ENCODE measurements around the gene SYNE1.
"Not testable (repeated sequence)": the region's sequence is repeated elsewhere in the genome, so short reads cannot be mapped to it uniquely, and the experiment has no call there.

Gene SYNE1

GRCh38 chr6:152491501-152491900 lies 145.7 kb downstream of the SYNE1 start:
- DNase-seq (ENCODE audit: low read depth): not testable (repeated sequence)

DNA sequence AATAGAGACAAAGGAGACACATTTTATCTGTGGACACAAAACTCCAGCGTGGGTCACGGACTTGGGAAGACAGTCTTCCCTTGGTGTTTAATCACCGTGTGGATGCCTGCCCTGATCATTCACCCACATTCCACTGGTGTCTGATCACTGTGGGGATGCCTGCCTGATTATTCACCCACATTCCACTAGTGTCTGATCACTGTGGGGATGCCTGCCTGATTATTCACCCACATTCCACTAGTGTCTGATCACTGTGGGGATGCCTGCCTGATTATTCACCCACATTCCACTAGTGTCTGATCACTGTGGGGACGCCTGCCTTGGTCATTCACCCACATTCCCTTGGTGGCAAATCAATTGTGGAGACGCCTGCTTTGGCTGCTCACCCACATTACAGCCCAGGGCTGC lies 146.2 kb downstream of the SYNE1 start:
- not testable (repeated sequence) for DNase-seq (ENCODE audit: low read depth)

DNA sequence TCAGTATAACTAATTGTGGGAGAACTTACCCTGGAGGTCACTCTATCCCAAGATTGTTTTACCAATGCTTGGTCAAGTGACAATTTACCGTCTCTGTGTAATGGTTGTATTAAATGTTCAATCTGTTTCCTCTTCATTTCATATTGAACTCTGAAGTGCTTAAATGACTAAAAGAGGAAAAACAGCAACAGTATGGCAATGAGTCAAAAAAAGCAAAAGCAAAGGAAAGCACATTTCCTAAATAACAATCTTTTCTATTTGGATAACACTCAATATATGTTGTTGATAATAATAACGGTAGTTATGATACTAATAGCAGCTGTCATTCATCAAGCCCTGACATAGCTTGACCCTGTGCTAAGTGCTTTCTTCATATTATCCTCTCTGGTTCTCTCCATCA lies 152.4 kb downstream of the SYNE1 start:
- no peak for DNase-seq (ENCODE audit: low read depth)

DNA sequence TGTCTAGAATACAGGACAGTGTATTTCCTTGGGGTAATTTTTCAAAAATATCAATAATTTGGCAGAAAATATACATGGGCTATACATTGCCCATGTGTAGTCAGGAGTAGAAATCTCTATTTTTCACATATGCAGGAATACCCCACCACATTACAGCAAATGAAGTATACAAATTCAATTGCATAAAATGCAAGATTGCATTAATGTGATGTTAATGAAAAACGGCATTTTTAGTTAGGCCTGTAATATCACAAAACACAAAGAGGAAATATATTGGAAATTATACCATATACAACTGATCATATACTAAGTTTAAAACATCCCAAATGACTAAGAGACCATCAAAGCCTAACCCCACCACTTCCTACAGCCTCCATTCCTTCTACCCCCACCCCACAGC lies 154.9 kb downstream of the SYNE1 start:
- DNase-seq (ENCODE audit: low read depth): no peak

DNA sequence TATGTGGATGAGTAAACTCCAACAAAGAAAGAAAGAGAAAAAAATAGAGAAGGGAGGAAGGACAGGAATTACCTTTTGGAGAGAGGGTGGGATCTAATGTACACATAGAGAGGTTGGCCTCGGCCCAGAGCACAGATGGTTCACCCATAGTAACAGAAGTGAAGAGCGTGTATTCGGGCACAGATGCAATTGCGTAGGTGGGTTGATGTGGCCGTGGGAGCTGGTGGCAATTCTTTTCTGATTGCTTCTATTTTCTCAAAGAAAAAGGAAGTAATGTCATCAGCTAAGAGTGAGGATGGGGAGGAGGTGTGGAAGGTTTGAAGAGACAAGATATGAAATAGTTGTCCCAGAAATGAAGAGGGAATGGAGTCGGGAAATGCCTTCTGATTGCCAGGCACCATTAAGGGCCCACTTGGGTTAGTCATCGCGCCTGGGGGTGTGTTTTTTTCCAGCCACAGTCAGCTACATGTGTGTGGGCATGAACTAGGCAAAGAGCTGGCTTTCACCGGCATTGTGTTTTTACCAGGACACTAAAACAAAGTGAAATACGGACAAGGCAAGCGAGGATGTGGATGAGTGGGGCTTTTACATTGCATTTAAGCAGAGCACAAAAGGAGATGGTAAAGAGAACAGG lies 158.7 kb downstream of the SYNE1 start:
- no peak for DNase-seq (ENCODE audit: low read depth)

DNA sequence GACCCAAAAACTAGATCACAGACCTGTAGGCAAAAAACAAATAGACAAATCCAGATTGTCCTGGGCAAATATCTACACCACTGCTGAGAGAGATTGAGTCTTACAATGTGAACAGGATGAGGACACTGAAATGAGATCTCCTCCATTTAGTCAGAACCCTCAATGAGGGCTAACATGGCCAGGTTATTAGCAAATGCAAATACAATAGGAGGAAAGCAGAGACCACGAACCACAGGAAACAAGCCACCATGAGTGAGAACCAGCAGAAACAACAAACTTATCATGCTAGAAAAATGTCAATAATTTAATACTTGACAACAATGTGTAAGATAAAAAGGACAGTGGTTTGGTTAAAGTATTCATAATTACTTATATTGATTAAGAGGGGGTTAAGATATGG lies 162.8 kb downstream of the SYNE1 start:
- no peak for DNase-seq (ENCODE audit: low read depth)

- no peak for DNase-seq (ENCODE audit: low read depth)
Measured at GRCh38 chr6:152472325-152472724, 164.8 kb downstream of the SYNE1 start.

- DNase-seq (ENCODE audit: low read depth): no peak
Measured at GRCh38 chr6:152471456-152472265, 165.5 kb downstream of the SYNE1 start.

- no peak for DNase-seq (ENCODE audit: low read depth)
Measured at GRCh38 chr6:152463164-152463563, 174.0 kb downstream of the SYNE1 start.

DNA sequence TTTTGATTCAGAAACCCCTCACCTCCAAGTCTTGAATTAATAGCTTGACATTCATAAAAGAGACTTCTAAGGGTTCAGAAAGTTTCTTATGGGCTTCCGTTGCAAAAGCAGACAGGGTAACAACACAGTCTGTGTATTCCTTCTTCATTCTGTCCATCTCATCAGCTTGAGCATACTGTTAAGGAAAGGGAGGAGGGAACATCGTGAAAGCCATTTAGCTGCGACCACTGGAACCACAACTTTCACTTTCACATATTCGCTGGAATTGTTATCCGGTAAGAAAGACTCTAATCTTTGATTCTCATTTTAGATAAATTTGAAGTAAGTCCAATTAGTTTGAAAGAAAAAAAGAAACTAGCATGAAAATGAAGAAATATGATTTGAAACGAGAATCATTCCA lies 174.4 kb downstream of the SYNE1 start:
- DNase-seq (ENCODE audit: low read depth): no peak

- no peak for DNase-seq (ENCODE audit: low read depth)
Measured at GRCh38 chr6:152461556-152461955, 175.6 kb downstream of the SYNE1 start.

DNA sequence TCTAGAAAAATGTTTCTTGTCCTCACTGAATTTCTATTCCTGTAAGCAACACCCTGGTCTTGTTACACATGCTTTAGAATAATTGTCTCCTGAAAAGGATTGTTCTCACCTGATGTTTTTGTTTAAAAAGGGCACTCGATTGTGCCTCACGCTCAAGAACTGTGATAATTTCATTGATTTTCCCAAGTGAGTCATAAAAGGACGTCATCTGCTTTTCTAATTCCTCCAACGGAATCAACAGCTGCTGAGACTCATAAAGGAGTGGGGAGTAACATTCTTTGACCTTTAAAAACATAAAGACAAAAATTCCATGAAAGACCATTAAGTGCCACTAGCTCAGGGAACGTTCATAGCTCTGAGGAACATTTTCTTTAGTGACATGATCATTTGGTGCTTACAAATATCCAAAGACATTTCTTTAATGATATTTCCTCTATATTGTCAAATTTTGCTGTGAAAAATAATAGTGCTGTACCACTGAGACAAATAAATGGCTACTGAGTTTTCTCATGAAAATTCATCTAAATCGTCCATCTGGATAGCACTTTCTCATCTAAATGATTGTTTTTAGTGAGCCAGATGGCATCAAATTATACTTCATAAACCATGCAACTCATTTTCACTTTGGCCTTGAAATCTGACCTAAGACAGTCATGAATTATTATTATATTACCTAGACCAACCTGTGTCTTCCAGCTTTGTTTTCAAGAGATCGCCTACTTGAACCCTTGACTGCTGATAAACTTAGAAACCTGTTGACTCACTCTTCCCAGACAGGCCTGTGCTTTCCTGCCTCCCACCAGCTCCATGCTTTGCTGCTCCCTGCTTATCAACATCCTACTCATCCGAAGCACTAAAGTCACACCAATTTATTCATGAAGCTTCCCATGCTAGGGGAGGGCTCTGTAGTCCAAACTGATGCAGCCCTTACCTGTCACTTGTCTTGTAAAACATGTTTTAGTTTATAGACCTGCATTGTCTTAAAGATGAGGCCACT lies 178.2 kb downstream of the SYNE1 start:
- no peak for DNase-seq (ENCODE audit: low read depth)

- no peak for DNase-seq (ENCODE audit: low read depth)
Measured at GRCh38 chr6:152457949-152458624, 179.1 kb downstream of the SYNE1 start.

DNA sequence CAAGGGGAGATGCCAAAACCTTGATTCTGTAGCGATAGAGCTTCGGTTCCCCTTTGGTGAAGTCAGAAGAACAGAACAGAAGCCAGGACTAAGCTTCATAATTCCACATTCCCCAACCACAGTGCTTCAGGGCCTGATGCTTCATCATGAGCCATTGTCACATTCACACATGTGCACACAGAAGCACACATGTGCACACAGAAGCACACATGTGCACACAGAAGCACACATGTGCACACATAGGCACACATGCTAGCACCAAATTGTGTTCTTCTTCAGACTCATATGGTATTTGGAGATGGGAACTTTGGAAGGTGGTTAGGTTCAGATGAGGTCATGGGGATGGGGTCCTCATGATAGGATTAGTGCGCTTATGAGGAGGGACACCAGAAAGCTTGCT lies 183.2 kb downstream of the SYNE1 start:
- DNase-seq (ENCODE audit: low read depth): no peak

DNA sequence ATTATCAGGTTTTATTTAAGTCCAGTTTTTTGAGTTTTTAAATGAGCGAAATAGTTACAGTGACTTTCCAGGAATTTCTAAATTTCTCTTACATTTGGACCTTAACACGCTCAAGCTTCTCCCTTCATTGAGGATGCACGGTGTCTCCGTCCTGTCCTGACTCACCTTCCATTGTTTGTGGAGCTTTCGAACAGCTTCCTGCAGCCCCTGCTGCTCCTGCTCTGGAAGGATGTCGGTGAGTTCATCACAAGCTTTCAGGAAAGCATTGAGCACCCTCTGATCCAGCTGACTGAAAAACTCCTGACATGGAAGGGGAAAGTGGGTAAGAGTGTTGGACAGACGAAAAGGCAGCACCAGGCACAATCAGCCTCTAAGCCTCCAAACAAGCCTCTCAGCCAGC lies 183.7 kb downstream of the SYNE1 start:
- no peak for DNase-seq (ENCODE audit: low read depth)

- DNase-seq (ENCODE audit: low read depth): no peak
Measured at GRCh38 chr6:152452639-152453038, 184.5 kb downstream of the SYNE1 start.

GRCh38 chr6:152450519-152450918 lies 186.6 kb downstream of the SYNE1 start:
- no peak for DNase-seq (ENCODE audit: low read depth)

DNA sequence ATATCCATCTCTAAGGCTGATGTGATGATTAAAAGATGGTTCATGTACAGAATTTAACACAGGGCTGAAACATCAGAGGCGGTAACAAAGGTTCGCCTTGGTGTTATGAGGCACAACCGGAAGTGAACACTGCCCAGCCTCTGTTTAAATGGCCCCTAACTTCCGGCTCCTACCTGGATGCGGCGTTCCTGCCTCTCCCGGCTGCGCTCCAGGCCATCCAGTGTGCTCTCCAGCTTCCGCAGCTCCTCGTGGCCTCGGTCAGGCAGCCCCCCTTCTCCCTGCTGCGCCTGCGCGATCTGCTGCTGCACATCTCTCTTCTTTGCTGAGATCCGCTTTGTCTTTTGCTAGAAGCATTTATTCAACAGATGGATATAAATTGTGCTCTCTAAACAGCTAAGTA lies 195.3 kb downstream of the SYNE1 start:
- DNase-seq (ENCODE audit: low read depth): no peak

DNA sequence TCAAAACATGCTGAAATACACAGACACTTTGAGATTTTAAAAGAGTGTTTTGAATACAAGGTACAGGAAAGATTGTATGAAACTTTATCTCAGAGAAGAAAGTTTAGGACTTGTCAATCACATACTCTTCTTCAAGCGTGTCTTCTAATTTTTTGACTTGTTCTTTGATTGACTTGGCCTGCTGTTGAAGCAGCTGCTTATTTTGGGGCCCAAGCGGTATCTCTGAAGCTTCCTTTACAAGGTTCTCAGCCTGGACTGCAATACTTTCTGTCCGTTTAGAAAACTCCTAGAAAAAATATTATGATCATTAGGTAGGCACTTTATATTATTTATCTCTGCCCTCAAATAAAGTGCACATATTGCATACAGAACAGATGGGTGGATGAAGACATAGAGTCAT lies 201.3 kb downstream of the SYNE1 start:
- DNase-seq (ENCODE audit: low read depth): no peak

DNA sequence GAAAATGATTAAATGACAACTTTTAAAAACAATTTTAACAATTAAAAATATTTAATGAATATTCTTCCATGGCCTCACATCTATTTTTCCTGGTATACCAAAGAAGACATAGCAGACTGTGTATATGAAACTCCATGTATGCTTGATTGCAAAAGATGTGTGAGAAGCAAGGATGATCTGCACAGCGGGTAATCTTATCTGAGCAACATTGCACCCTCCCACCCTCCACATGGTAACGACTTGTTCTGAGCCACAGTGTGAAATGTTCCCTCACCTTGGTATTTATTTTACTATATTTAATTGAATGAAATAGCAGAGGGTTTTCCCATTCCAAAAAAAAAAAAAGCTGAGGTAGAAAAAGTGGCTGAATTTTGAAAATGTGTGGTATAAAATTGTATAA lies 204.4 kb downstream of the SYNE1 start:
- DNase-seq (ENCODE audit: low read depth): no peak

DNA sequence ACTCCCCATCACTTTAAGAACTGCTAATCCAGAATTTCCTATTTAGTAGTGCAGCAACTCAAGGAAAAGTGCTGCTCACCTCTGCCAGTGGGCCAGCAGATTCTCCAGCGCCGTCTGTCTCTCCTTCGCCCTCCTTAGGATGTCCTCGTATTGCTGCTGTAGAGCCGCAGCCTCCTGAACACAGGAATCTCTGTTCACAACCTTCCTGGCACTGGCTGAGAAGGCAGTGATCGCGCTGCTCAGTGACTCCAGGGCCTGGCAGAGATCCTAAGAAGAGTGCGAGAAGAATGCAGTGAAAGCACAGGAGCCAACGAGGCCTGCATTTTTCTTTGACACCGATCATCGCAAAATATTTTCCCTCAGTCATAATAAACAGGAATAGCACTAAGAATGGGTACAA lies 209.0 kb downstream of the SYNE1 start:
- DNase-seq (ENCODE audit: low read depth): no peak

- DNase-seq (ENCODE audit: low read depth): no peak
Measured at GRCh38 chr6:152426276-152426675, 210.9 kb downstream of the SYNE1 start.
